ENCODE measurements around the gene OXER1.

Gene OXER1, protein sequence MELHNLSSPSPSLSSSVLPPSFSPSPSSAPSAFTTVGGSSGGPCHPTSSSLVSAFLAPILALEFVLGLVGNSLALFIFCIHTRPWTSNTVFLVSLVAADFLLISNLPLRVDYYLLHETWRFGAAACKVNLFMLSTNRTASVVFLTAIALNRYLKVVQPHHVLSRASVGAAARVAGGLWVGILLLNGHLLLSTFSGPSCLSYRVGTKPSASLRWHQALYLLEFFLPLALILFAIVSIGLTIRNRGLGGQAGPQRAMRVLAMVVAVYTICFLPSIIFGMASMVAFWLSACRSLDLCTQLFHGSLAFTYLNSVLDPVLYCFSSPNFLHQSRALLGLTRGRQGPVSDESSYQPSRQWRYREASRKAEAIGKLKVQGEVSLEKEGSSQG

DNA sequence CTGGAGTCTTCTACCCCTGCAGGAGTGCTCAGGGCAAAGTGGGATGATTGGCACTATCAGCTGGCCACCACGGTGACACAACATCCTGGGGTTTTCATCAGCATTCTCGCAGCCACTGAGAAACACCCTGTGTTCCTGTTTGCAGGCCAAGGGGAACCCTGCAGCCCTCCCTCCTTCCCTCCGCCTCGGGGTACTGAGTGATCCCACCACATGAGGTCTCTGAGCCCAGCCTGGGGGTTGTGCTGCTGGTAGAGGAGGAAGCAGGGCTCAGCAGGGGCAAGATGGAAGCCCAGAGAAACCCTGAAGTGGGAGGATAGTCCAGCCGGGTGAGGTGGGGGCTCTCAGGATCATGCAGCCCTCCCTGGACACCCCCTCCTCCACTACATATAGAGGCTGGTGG is at the start of gene OXER1:
Gene OXER1 (minus strand): TSS at position 40 of the 400 bp plus-strand sequence. CDS start 73 bp downstream, outside the sequence.
- no peak for DNase-seq (ENCODE audit: low read depth)

DNA sequence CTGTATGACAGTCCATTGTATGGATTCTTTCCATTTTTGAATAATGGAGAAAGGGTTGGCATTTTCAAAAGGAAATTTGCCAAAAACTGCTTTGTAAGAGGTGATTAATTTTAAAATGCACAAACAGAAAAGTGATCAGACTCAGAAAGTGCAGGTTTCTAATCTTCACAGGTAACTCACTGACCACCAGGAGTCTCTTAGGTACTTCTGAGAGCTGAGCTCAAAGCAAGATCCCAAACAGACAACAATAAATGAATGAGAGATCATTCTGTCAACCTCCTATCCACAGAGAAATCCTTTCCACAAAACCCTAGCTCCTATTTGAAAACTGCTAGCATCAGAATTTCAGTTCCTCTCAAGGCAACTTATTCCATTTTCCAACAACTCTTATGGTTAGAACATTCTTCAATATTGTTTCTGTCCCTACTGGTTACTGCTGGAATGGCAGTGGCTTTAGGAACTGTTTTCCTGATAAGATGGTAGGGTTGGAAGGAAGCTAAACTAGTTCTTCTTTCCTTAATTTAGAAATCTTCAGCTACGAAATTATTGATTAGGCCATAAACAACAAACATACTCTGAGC is 49.1 kb upstream of the OXER1 start:
- peak; percentile 66 for DNase-seq (ENCODE audit: low read depth)

DNA sequence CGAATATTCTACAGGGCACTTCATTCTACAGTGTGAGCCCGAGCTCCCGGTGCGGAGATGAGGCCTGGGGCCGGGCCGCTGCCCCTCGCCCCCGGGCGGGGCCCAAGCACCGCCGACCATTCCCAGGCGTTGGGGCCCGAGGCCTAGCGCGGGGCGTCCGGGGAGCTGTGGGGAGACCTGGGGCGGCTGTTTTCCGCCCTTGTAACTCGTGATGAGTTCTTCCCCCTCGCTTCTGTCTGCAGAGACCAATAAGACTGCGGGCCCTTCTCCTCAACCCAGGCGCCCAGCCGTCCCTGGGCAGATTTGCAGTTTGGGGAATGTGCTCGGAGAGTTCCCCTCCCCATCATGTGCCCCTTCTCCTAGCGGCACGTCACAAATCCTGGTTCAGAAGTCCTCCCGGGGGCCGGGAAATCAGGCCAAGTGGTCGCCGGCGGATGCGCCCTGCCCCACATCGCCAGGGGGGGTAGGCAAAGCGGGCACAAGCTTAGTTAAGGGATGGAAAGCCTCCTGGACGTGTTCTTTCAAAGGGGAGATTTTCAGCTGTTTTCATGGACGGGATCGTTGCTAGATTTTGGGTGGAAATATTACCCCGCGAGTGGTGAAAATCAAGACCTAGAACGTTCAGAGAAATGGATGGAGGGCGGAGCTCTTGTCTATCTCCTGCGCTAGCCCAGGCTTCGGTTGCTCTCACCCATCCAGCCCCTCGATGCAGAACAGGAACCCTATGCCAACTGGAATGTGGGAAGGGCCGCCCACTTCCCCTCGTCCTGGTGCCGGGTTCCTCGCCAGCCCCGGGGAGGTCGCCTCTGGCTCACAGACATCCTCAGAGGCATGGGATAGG is 47.3 kb upstream of the OXER1 start:
- DNase-seq (ENCODE audit: low read depth) = peak; percentile 58

DNA sequence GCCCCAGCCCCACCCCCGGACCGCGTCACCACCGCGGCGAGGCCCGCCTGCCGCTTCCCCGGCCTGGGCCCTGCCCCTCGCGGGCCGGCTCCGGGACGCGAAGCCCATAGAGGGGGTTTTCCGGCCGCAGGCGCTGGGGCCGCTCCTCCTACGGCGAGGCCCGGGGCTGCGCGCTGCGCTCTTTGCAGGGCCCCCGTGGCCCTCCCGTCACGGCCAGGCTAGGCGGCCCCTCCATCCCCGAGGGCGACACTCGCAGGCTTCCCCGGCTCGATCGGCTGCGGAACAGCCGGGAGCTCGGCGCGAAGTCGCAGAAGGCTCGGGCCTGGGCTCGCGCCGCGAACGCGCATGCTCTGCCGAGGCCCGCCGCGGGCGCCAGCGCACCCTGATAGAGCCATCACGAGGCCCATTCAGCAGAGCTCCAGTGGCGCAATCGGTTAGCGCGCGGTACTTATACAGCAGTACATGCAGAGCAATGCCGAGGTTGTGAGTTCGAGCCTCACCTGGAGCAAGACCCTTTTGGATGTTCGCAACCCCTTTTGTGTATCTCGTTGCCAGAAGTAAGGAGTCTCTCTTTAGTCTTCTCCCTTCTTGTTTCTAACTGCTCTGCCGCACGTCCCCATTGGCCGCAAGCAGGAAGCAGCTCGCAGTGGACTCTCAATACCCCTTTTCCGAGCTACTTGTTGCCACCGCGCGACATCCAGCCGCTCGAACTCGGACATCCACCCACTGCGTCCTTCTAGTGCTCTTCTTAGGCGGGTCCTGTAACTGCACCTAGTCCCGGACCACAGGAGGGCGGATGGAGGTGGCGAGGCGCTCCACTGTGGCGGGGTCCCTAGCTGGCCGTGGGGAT is 46.4 kb upstream of the OXER1 start:
- DNase-seq (ENCODE audit: low read depth) = peak; percentile 95

DNA sequence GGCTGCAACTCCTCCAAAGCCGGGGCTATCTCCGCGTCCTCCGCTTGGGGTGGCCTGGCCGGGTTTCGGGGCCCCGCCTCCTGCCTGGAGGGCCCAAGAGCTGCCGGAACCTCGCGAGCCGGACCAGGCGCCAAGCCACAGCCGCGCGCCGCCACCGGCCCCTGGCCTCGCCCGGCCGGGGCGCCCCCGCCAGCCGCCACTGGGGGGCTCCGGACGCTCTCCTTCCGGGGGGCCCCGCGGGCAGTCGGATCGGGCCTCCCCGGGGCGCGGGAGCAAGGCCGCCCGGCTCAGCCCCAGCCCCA is 45.8 kb upstream of the OXER1 start:
- DNase-seq (ENCODE audit: low read depth) = peak; percentile 88

DNA sequence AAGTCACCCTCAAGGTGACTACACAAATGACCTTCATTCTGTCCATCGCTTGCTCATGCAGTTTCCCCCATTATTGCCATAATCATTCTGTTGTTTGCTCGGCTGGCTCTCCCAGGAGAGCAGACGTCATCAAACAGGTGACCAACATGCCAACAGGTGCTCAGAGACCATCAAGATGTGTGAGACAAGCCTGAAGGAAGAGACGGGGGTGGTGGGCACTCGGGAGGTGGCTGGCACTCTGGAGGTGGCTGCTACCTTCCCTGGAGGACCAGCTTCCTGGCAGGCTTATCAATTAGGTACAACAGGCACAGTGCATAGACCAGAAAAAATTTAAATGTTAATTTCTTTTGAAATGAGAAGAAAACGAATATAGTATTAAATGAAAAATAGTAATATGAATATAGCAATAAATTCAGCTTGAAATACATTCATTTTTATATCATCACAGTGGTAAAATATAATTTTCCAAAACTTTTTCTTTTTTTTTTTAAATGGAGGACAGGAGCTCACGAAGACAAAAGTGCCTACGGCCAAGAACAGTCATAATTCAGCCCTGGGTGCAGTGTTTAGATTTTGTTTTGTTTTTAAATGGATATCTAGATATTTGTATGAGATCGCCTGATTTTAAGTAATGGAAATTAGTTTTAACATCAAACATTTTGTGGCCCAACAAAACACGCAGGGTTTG is 45.3 kb upstream of the OXER1 start:
- no peak for DNase-seq (ENCODE audit: low read depth)

DNA sequence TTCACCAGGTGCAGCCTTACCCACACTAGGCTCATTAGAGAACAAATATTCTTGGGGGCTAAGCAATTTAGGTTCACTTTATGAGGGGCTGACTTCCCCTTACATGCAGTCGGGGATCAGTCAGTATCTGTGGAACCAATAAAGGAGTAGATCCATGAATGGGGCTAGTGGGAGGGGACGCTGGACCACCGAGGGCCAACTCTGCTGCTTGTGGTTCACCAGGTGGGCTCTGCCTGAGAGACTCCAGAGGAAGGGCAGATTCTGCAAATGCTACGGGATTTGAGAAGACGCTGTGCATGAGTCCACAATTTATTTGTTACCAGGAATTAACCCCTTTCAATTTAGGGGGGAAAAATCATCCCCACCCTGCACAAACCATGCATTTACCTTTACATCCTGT is 44.4 kb upstream of the OXER1 start:
- no peak for DNase-seq (ENCODE audit: low read depth)

DNA sequence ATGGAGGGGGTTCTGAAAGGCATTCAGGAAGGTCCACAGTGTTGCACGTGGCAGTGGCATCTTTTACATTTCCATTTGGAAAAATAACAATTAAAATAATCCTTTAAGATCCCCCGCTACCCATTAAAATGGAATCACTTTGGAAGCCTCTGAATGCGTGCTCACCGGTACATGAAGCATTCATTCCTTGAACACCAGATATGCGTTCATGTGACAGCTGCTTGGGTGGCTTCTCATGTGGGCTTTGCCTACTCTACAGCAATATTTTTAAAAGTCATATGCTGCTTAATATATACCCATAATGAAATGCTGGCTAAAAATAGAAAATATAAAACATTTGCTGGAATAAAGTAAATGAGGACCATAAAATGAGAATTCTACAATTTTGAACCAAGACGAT is 42.9 kb upstream of the OXER1 start:
- no peak for DNase-seq (ENCODE audit: low read depth)

DNA sequence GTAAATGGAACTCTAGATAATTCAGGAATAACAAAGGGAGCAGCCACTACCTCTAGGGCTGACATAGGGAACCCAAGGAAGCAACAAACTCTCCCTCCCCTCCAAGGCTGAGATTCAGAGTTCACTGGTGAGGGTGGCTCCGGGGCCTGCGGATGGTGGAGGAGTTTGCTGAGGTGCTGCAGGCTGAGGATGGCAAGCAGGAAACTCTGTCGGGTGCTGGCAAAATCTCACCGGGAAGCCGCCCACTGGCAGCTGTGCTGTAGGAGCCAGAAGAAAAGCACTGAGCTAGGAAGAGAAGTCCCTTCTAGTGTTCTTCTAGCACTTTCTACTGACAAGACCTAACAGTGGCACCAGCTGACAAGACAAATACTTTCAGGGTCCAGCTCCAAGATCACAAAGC is 41.0 kb upstream of the OXER1 start:
- DNase-seq (ENCODE audit: low read depth) = no peak

DNA sequence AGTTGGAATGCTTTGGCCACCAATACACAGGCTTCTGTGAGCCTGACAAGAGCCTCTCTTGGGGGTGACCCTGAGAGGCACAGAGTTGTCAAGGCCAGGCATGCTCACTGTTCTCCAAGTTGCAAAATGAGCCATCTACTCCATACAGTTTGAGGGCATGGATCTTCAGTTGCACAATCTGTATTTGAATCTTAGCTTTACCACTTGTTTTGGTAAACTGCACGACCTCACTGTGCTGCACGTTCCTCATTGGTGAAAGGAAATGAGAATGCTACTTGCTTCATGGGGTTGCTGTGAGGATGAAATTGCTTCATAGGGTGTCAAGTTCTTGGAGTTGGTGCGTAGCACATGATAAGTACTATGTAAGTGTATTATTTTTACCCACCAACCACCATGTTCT is 40.4 kb upstream of the OXER1 start:
- no peak for DNase-seq (ENCODE audit: low read depth)

DNA sequence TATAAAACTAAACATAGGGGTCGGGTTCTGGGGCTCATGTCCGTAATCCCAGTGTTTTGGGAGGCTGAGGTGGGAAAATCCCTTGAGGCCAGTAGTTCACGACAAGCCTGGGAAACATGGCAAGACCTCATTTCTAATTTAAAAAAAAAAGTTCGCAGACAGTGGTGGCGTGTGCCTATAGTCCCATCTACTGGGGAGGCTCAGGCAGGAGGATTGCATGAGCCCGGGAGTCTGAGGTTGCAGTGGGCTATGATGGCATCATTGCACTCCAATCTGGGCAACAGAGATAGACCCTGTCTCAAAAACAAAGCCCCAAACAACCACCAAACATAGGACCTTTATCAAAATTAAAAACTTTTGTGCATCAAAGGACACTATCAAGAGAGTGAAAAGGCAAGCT is 38.2 kb upstream of the OXER1 start:
- no peak for DNase-seq (ENCODE audit: low read depth)

DNA sequence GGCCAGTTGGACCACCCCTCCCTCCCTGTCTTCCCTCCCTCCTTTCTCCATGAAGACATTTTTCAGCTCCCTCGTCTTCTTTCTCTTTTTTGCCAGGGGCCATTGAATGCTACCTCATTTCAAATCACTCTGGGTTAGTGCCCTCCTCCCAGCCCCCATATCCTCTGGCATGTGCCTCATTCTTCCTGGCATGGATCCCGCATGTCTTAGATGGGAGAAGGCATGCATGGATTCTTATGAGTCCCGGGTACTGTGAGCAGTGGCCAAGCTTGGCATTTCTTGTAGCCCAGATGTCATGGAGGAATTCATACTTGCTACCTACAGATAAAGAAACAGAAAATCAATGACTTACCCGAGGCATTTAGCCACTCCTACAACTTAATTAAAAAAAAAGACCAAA is 37.4 kb upstream of the OXER1 start:
- no peak for DNase-seq (ENCODE audit: low read depth)

DNA sequence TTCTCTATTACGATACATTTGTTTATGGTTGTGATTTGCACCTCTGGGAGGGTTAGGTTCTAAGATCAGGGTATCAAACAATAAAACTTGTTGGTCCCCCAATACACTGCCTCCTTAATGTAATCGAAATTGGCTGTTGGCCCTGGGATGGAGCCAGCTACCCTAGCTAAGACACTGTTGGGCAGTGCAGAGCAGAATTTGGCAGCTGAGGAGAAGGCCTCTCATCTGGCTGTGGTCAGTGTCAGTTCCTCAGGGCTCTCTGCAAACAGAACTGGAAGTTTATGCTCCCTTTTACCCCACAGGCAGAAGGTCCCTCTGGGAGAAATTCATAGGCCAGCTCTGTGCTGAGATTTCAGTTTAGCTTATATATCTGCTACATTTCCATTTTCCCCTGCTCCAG is 37.0 kb upstream of the OXER1 start:
- DNase-seq (ENCODE audit: low read depth) = no peak

DNA sequence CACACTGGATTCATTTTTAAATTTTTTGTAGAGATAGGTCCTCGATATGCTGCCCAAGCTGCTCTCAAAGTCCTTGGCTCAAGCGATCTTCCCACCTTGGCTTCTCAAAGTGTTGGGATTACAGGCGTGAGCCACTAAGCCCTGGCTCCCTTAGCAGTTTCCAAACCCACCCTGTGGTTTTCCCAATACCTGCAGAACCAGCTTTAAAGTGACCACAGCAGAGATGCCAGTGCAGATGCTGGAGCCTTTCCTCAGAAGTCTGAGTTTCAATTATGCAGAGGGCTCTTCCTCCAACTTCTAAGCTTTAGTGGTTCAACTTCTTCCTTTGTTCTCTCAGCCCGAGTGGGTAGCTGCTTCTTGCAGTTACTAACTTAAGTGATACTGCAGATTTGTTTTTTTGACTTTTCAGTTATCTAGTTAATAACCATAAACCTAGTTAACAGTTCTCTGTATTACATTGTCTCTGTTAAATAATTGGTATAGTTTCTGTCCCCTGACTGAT is 36.6 kb upstream of the OXER1 start:
- DNase-seq (ENCODE audit: low read depth) = no peak

DNA sequence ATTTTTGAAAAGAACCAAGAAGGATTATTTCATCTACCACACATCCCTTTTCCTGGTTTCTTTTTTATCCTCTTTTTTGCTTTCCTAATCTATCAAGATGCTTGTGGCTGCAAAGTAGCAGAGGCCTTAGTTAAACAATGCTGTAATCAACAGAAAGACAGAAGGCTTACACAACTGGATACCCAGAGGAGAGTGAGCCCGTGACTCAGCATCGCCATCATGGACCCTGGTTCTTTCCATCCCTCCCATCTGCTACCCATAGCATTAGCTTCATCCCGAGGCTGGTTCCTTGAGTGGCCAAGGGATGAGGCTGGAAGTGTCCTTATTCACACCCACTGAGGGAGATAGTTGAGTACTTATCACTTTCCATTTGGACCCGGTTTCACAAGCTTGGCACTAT is 35.9 kb upstream of the OXER1 start:
- DNase-seq (ENCODE audit: low read depth) = no peak

DNA sequence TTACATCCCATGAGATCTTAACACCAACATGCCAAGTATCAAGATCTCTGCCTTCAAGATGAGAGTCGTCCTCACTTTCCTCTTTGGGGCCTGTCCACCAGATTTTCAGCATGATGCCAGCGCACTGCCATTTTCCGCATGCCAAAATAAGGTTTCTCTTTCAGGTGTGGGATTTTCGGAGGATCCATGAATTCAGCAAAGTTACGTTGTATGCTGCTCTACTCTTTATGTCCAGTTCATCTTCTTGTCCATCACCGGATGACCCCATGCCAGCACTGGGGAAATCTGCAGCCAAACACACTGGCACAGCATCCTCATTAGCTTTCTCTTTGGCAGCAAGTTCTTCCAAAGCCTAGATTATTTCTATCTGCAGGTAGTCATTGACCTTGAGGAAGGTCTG is 33.3 kb upstream of the OXER1 start:
- no peak for DNase-seq (ENCODE audit: low read depth)

DNA sequence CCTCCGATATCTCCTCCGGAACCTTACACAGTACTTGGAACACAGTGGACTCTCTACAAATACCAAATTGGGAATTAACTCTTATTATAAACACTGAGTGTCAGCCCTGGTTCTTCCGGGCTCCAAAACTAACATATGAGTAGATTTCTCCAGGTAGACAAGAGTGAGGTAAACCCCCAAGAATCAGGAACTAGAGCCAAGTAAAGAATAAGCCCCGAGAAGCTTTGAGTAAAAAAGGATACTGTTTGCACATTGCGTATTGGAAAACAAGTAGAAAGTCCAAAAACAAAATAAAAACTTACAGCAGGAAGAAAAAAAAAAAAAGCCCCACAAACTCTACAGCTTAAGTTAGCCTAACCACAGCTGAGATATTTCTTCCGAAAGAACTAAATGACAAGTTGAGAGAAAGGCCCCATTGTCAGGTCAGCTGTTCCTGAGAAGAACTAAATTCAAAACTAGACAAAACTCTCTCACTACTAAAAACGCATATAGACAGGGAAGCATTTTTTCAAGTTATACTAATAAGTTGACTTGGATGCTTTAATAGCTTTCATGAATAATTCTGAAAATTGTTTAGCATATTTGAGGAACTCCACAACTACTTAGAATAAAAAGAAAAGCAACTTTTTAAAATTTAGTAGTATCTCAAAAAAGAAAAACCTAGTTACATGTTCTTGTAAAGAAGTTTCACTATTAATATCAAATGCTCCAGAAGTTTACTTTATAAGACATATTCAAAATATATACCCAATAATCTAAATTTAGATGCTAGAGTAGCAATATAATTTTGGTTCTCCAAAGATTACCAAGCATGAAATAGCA is 32.7 kb upstream of the OXER1 start:
- no peak for DNase-seq (ENCODE audit: low read depth)

DNA sequence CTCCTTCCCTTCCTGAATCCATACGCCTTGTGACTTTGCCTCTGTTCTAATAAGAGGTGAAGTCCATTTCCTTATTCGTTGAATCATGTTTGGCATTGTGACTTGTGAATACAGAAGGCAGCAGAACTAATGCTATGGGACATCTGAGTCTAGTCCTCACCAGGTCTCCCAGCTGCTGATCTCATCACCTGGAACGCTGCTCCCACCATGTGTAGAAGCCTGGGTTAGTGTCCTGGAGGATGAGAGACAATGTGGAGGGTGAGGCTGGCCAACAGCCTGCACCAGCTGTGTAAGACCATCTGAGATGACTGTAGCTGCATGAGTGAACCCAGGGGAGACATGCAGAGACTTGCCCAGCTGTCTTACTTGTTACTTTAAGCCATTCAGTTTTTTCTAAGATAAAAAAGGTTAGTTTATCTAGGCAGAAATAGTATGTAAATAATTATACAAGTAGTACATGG is 31.9 kb upstream of the OXER1 start:
- DNase-seq (ENCODE audit: low read depth) = no peak

DNA sequence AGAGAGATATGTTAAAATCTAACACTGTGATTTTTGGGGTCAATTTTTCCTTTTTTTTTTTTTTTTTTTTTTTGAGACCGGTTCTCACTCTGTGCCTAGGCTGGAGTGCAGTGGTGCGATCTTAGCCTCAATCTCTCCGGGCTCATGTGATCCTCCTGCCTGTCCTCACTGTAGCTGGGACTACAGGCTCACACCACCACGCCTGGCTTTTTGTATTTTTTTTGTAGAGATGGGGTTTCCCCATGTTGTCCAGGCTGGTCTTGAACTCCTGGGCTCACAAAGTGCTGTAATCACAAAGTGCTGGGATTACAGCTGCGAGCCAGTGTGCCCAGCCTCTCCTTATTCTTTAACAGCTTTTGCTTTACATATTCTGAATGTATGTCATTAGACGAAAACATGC is 31.3 kb upstream of the OXER1 start:
- DNase-seq (ENCODE audit: low read depth) = no peak

DNA sequence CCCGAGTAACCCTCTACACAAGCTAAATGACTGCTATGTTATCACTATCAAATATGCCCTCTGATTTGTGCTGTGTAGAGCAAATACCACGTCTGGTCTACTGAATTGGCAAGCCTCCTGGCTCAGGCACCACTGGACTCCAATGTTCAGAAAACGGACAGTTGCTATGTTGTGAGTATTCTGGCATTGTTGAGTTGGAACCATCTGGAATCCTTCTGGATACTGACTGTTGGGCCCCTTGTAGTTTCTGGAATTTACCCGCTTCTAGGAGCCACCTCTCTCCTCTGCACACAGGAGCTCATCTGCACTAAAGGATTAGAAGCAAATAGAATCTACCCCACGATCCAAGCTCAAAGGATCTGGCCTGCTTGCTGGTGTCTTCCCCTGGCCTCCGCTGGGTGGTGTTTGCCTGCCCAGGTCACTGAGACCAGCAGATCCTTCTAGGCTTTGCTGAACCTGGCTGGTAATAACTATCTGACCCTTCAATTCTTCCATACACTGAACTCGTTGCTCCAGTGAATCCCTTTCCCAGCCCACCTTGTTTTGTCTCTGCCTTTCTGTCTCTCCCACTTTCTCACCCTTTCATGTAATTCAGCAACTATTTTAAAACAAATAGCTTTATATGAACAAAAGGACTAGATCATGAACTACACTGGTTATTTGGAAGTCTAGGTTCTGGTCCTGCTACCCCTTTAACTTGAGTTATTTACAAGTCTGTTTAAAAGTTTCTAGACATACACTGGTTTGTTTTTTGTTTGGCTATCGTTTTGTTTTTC is 30.5 kb upstream of the OXER1 start:
- peak; percentile 52 for DNase-seq (ENCODE audit: low read depth)

Data from ELR (cell line).